HepG2 (cell line): ENCODE measurements around the gene TMEM258.

Source experiments
- EP300 ChIP-seq, 3 experiments: sonication (generic) in 1 of 3; formaldehyde crosslinking in 1 of 3; IDR thresholded peaks; 2 replicates each; pipeline versions ENCODE4 v1.5.1 to v1.6.1; 2011 to 2020; ENCODE audit warnings: low read depth in 2 of 3, low read length in 2 of 3, borderline replicate concordance in 1 of 3, improper control_type of control experiment in 1 of 3, mild to moderate bottlenecking in 1 of 3, missing genetic modification reagents in 1 of 3, moderate library complexity in 1 of 3
- REPIN1 ChIP-seq: sonication (generic); formaldehyde crosslinking; IDR thresholded peaks from 2 replicates; pipeline ENCODE4 v1.8.0; 2022; ENCODE audit warnings: missing genetic modification reagents, low read depth, mild to moderate bottlenecking, borderline replicate concordance
- TF ChIP-seq, protein P1 (sequence below): sonication (generic); formaldehyde crosslinking; IDR thresholded peaks from 2 replicates; pipeline ENCODE4 v1.4.0; 2020; ENCODE audit warnings: missing genetic modification reagents
- TF ChIP-seq, protein P2 (sequence below): sonication (generic); formaldehyde crosslinking; IDR thresholded peaks from 2 replicates; pipeline ENCODE4 v1.4.0; 2020; ENCODE audit warnings: mild to moderate bottlenecking, missing genetic modification reagents
- TF ChIP-seq, protein P3 (sequence below): IDR thresholded peaks from 2 replicates; pipeline ENCODE4 v1.6.1; 2016; ENCODE audit warnings: missing genetic modification reagents, missing compliant biosample characterization

DNA sequence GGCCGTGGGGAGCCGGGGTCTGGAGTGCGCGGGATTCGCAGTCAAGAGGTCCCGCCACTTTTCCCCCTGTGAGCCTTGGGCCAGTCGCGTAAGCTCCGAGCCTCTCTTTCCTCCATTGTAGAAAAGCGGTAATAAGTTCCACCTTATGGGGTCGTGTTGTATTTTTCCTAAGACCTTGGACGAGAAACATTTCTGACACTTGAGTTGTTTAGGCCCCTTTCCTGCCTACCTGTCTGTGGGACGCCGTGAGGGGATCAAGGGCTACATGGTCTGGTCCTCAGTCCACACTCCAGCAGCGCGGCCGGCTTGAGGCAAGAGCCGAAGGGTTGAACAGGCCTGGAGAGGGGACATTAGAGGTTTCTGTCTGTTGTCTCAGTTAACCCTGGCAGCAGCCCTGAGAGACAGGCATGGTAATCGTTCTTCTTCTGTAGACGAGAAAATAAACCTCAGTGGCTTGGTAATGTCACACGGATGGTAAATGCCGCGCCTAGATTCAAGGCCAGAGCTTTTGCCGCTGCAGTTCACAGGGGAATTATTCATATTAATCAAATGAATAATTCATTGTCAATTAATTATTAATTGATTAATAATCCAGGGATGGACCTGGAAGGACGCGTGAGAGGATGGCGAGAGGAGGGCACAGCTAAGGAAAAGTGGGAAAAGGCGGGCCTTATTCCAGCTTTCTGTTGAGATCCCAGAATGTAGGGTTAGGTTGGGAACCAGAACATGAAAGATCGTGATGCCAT is 857 bp upstream of the TMEM258 start:
- TF ChIP-seq, protein P1, sequence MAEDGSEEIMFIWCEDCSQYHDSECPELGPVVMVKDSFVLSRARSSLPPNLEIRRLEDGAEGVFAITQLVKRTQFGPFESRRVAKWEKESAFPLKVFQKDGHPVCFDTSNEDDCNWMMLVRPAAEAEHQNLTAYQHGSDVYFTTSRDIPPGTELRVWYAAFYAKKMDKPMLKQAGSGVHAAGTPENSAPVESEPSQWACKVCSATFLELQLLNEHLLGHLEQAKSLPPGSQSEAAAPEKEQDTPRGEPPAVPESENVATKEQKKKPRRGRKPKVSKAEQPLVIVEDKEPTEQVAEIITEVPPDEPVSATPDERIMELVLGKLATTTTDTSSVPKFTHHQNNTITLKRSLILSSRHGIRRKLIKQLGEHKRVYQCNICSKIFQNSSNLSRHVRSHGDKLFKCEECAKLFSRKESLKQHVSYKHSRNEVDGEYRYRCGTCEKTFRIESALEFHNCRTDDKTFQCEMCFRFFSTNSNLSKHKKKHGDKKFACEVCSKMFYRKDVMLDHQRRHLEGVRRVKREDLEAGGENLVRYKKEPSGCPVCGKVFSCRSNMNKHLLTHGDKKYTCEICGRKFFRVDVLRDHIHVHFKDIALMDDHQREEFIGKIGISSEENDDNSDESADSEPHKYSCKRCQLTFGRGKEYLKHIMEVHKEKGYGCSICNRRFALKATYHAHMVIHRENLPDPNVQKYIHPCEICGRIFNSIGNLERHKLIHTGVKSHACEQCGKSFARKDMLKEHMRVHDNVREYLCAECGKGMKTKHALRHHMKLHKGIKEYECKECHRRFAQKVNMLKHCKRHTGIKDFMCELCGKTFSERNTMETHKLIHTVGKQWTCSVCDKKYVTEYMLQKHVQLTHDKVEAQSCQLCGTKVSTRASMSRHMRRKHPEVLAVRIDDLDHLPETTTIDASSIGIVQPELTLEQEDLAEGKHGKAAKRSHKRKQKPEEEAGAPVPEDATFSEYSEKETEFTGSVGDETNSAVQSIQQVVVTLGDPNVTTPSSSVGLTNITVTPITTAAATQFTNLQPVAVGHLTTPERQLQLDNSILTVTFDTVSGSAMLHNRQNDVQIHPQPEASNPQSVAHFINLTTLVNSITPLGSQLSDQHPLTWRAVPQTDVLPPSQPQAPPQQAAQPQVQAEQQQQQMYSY (CRISPR knock-in tag): no peak
- TF ChIP-seq EP300 (IDR thresholded peaks at IDR 0.05; ENCODE audit: low read depth in 2 of 2, low read length in 2 of 2): no peak
- TF ChIP-seq EP300 (CRISPR knock-in tag; IDR thresholded peaks at IDR 0.05; ENCODE audit: borderline replicate concordance): no peak
- TF ChIP-seq, protein P2, sequence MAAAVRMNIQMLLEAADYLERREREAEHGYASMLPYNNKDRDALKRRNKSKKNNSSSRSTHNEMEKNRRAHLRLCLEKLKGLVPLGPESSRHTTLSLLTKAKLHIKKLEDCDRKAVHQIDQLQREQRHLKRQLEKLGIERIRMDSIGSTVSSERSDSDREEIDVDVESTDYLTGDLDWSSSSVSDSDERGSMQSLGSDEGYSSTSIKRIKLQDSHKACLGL: no peak
- TF ChIP-seq, protein P3, sequence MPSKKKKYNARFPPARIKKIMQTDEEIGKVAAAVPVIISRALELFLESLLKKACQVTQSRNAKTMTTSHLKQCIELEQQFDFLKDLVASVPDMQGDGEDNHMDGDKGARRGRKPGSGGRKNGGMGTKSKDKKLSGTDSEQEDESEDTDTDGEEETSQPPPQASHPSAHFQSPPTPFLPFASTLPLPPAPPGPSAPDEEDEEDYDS (CRISPR knock-in tag): no peak
- no peak for TF ChIP-seq REPIN1 (CRISPR knock-in tag)
